VCaP (cell line): ENCODE data around the gene PSTPIP1.

ENCODE experiments used
- H3K27ac ChIP-seq: fragments of 450-650 bp; 2 replicates; pipeline ENCODE4 v1.5.1; 2017
- TF ChIP-seq, protein P1 (sequence below): fragments of 450-650 bp; conservative IDR thresholded peaks from 2 replicates; pipeline ENCODE4 v1.5.1; 2017; ENCODE audit warnings: mild to moderate bottlenecking, moderate library complexity

Gene PSTPIP1

DNA sequence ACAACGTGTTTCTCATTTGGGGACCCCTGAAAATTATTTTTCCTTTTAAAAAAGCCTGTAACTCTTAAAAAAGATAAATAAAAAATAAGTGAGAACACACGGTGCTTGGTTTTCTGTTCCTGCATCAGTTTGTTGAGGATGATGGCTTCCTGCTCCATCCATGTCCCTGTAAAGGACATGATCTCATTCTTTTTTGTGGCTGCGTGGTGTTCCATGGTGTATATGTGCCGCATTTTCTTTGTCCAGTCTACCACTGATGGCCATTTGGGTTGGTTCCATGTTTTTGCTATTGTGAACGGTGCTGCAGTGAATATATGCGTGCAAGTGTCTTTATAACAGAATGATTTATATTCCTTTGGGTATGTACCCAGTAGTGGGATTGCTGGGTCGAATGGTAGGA is 73.7 kb downstream of the PSTPIP1 start:
- TF ChIP-seq, protein P1, sequence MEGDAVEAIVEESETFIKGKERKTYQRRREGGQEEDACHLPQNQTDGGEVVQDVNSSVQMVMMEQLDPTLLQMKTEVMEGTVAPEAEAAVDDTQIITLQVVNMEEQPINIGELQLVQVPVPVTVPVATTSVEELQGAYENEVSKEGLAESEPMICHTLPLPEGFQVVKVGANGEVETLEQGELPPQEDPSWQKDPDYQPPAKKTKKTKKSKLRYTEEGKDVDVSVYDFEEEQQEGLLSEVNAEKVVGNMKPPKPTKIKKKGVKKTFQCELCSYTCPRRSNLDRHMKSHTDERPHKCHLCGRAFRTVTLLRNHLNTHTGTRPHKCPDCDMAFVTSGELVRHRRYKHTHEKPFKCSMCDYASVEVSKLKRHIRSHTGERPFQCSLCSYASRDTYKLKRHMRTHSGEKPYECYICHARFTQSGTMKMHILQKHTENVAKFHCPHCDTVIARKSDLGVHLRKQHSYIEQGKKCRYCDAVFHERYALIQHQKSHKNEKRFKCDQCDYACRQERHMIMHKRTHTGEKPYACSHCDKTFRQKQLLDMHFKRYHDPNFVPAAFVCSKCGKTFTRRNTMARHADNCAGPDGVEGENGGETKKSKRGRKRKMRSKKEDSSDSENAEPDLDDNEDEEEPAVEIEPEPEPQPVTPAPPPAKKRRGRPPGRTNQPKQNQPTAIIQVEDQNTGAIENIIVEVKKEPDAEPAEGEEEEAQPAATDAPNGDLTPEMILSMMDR, result no peak
- H3K27ac ChIP-seq, result no peak overlapping the region

DNA sequence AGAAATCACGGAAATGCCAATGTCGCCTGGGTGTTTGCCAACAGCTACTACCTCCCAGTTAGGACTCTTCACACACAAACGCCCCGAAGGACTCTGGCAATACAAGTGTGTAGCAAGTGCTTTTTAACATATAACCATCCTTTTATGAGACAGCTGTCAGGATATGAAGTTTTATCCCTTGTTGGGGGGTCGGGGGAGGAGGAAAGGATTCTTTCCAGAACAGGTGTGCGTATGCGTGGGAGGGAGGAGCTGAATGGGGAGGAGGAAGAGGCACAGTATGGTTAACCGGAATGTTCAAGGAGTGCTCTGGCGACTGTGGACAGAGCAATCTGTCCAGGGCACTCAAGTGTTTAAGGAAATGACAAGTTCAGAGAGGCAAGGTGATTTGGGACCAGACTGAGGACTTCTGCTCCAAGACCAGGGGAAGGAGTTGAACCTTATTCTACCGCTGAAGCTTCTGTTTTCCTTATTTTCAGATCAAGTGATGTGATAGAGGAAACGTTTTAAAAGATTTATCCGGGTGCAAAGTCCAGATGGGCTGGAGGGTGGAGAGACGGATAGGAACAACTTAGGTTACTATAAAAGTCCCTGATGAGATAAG is 74.7 kb downstream of the PSTPIP1 start:
- peak overlapping the region; percentile 96 for H3K27ac ChIP-seq
- TF ChIP-seq, protein P1, result no peak

DNA sequence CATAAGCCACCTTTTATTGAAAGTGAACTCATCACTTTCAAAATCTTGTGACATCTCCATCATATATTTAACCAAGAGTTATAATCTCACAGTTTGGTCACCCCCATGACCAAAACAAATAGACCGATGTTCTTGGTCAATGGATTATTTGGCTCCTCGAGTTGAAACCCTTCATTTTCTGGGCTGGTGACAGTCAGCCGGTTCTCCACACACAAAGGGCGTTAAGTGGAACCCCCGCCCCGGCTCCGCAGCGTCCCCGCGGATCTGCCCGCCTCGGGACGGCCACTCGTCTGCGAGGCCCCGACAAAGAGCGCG is 75.2 kb downstream of the PSTPIP1 start:
- H3K27ac ChIP-seq, result peak overlapping the region; percentile 96

DNA sequence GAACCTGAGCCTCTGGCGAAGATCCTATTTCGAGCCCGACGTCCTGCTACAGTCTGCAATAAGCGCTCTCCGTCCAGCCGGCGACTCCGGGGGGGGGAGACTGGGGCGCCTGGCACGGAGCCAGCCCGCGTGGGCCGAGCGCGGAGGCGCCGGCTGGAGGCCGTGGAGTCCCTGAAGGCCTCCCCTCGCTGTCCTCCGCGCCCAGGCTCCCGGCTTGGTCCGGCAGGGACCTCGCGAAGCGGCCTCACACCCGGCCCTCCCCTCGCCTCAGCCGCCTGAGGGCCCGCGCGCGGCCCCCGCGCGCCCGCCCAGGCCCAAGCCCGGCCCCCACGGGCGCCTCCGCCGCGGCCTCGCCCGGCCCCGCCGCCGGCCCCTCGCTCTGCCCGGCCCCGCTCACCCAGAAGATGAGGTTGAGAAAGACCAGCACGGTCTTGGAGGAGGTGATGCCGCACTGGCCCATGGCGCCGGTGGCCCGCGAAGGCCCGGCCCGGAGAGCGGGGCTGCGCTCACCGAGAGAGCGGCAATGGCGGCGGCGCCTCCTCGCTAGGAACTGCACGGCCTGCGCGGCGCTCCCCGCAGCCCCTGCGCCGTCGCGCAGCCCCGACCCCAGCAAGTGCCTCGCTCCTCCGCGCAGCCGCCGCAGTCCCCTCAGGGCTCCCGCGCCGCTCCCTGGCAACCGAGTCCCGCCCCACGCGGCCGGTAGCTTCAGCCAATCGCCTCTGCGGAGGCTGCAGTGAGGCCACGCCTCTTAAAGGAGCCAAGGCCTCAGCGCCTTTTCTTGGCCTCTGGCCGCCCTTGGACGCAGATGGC is 75.8 kb downstream of the PSTPIP1 start, which contains the start of gene TSPAN3:
TSPAN3 (minus strand) TSS at position 615 of the 810 bp plus-strand sequence; CDS start at position 460, 155 bp downstream.
- TF ChIP-seq, protein P1, result no peak
- H3K27ac ChIP-seq, result peak within 1 kb of the TSS; percentile 96

More for the DNA sequence above, 75.2 kb downstream of the PSTPIP1 start:
- TF ChIP-seq, protein P1, result no peak

DNA sequence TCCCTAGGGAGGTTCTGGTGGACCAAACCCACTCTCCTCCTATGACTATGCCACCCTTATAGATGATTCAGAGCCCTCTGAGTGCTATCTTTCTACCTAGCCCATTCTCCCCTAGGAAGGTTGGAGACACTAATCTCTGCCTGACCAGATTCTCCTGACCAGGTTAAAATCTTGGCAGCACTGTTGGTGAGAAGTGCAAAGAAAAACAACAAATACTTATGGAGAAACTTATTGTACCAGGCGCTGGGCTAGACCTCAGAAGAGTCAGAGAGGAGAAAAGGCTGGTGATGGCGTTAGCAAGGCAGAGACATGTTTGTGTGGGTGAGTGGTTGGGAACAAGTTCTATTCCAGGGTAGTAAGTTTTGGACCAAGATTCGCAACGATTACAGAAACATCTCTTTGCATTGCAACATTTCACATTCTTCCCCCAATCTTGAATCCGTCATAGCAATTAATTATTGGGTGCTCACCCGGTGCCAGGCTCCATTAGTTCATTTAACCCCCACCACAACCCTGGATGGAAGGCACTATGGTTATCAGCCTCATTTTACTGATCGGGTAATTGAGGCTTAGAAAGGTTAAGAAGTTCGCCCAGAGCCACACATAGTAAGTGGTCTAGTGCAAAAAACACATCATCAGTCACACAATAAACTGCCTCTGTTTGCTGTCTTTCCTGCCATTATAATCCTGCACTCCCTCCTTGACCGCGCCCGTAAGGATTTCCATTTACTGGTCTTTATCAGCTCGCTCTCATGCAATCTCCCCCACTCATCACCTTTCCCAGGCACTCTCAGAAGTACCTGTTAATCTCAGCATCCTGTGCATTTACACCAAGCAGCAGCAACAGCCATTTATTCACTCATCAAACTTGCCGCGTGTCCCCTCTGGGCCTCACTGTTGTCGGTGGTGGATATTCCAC is 76.6 kb downstream of the PSTPIP1 start:
- TF ChIP-seq, protein P1, result no peak
- peak overlapping the region; percentile 96 for H3K27ac ChIP-seq

DNA sequence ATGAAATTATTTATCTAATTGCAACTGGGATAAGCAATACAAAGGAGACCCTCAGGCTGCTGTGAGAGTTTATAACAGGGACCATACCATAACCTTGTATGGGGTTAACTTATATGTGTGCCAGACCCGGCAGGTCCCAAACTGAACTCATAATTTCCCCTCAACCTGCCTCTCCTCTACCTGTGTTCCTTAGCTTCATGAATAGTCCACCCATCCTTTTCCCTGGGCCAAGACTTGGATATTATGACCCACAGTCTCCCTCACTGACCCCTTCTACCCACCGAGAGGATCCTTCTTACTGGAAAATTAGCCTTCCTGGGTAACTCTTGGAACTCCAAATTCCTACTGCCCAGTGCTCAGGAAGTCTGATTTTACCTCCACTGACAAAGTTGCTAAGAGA is 79.4 kb downstream of the PSTPIP1 start:
- H3K27ac ChIP-seq, result no peak overlapping the region
- TF ChIP-seq, protein P1, result no peak

DNA sequence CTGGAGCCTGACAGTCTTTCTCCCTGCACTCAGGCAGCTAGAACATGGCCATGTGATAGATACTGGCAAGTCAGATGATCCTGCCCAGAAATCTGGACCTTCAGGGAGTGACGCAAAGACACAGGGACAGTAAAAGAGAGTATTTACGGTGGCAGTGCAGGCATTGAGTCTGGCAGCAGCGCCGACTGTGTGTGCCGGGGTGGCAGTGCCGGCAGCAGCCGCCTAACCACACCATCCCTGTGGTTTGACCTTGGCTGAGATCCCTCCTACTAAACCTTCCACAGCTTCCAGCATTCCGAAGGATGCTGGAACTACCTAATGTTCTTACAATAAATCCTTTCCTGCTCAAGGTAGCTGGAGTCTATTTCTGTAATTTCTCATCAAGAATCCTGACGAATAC is 80.6 kb downstream of the PSTPIP1 start:
- no peak overlapping the region for H3K27ac ChIP-seq
- TF ChIP-seq, protein P1, result peak; percentile 30; the same call in 1 of the 2 replicates
